Nephron progenitor cell (in vitro differentiated cells): ENCODE data around the gene TUBA3E.
A peak's percentile ranks its signal among the peaks of the same experiment; 100 is the strongest.
"Not testable (repeated sequence)": the region's sequence is repeated elsewhere in the genome, so short reads cannot be mapped to it uniquely, and the experiment has no call there.

Experiments used
- DNase-seq: peaks from one replicate; pipeline ENCODE4 v3.0.0; 2021
- H3K27ac Mint-ChIP-seq: 2 replicates; pipeline ENCODE4 v1.8.0; 2021; ENCODE audit warnings: mild to moderate bottlenecking, moderate library complexity, mixed read lengths
- H3K27me3 Mint-ChIP-seq: 2 replicates; pipeline ENCODE4 v1.8.0; 2021; ENCODE audit warnings: mild to moderate bottlenecking, low read depth, mixed read lengths; ENCODE audit not compliant: poor library complexity
- H3K36me3 Mint-ChIP-seq: 2 replicates; pipeline ENCODE4 v1.8.0; 2021; ENCODE audit warnings: low read depth, mixed read lengths
- H3K4me1 Mint-ChIP-seq: 2 replicates; pipeline ENCODE4 v1.8.0; 2021; ENCODE audit warnings: mixed read lengths
- H3K4me3 Mint-ChIP-seq: 2 replicates; pipeline ENCODE4 v1.8.0; 2021; ENCODE audit warnings: mild to moderate bottlenecking, moderate library complexity, mixed read lengths
- H3K9me3 Mint-ChIP-seq: 2 replicates; pipeline ENCODE4 v1.8.0; 2021; ENCODE audit warnings: mild to moderate bottlenecking, moderate library complexity, mixed read lengths
- TF ChIP-seq, protein P1 (sequence below): fragments of 200-600 bp; sonication (generic); IDR thresholded peaks from 2 replicates; pipeline ENCODE4 v1.5.0; 2021; ENCODE audit warnings: antibody characterized with exemption

Gene TUBA3E

DNA sequence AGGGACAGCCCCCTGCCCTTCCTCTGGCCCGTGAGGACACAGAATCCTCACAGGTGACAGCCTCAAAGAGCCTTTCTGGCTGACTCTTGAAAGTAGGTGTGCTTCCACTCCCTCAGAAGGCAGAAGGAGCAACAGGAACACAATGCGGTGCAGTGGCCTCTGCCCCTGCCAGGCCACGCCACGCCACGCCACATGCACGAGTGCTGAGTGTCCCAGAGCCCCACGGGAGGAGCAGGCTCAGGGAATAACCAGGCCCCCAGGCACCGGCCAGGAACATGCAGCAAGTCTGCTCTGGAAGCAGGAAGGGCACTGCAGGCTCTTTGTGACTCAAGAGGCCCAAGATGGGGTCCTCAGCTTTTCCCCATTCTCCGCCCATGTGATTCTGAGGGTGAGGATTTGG lies 35.3 kb downstream of the TUBA3E start:
- TF ChIP-seq, protein P1, sequence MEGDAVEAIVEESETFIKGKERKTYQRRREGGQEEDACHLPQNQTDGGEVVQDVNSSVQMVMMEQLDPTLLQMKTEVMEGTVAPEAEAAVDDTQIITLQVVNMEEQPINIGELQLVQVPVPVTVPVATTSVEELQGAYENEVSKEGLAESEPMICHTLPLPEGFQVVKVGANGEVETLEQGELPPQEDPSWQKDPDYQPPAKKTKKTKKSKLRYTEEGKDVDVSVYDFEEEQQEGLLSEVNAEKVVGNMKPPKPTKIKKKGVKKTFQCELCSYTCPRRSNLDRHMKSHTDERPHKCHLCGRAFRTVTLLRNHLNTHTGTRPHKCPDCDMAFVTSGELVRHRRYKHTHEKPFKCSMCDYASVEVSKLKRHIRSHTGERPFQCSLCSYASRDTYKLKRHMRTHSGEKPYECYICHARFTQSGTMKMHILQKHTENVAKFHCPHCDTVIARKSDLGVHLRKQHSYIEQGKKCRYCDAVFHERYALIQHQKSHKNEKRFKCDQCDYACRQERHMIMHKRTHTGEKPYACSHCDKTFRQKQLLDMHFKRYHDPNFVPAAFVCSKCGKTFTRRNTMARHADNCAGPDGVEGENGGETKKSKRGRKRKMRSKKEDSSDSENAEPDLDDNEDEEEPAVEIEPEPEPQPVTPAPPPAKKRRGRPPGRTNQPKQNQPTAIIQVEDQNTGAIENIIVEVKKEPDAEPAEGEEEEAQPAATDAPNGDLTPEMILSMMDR, result no peak
- peaks cover 34% of the 10 kb centered on the region for H3K36me3 Mint-ChIP-seq
- DNase-seq, result no peak
- H3K4me1 Mint-ChIP-seq, result peaks cover 13% of the 10 kb centered on the region
- H3K9me3 Mint-ChIP-seq, result no peaks in the 10 kb centered on the region
- no peak overlapping the region for H3K4me3 Mint-ChIP-seq
- no peaks in the 10 kb centered on the region for H3K27me3 Mint-ChIP-seq
- no peak overlapping the region for H3K27ac Mint-ChIP-seq

DNA sequence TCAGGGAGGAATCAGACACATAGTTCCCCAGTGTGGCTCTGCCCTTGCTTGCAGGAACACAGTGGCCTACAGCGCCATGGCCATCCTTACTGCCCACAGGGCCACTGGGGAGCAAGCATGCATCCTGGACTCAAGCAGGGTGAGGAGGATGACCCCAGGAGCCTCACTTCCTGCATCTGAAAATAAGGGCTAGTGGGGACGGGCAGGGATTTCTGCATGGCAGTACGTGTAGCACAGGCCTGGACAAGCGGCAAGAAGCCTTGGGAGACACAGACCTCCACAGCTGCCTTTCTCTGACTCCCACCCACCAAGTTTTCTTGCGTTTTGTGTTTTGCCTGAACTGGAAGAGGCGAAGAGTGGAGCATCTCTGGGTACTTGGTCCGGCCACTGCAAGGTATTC lies 35.8 kb downstream of the TUBA3E start:
- Mint-ChIP-seq H3K36me3 (peaks cover 30% of the 10 kb centered on the region), H3K4me1 (peaks cover 13% of the 10 kb centered on the region)
- H3K9me3 Mint-ChIP-seq, H3K4me3 Mint-ChIP-seq, H3K27ac Mint-ChIP-seq, DNase-seq, H3K27me3 Mint-ChIP-seq: not testable (repeated sequence)

DNA sequence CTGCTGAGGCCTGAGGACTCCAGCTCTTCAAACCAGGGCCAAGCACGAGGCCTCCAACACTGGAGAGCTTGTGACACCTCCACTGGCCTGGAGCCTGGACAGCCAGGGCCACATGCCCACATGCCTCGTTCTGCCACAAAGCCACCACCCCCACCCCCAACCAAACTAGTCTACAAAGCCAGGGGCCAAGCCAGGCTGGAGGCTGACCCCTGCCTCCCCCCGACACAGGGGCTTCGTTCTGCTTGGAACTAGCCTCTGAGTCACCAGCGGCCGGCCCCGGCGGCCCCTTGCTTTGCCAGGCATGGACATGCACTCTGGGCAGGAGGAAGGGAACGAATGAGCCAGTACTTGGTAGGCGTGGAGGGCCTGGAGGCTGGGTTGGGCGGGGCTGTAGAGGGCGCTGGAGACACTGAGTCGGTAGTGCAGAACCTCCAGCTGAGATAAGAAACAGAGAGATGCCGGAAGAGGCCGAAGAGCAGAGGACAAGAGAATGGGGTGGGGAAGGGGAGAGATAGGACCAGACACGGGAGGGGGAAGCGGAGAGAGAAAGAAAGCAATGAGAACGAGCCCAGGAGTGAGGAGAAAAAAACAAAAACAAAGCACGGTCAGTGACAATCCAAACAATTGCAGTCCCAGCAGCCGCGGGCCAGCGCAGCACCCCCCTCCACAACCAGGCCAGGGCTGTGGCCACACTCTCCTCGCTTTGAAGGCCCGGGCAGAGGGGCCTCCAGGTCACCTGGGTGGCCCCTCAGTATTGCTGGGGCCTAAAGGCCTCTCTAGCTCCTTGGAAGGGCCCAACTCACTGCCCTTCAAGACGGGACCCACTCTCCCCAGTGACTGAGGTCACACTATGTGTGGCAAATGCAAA lies 37.2 kb downstream of the TUBA3E start:
- DNase-seq, H3K9me3 Mint-ChIP-seq, H3K27me3 Mint-ChIP-seq: not testable (repeated sequence)
- H3K36me3 Mint-ChIP-seq, result peaks cover 18% of the 10 kb centered on the region
- H3K4me3 Mint-ChIP-seq, result peak overlapping the region; percentile 65
- H3K4me1 Mint-ChIP-seq, result peaks cover 13% of the 10 kb centered on the region
- H3K27ac Mint-ChIP-seq, result peak overlapping the region; percentile 56

DNA sequence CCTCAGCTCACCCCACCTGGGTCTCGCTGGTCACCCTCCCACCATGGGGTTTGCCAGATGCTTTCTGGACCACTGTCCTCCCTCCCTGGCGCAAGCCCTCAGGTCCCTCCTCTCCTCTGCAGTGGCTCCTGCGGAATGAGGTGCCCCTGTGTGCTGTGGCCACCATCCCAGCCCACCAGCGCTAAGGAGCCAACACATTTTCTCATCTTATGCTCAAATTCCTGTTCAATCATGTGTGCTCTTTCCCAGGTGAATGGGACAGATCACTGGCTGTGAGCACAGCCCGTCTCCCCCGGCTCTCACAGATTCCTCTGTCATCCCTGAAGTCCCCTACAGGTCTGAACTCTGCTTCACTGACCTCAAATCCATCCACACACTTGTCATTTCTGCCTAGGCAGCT lies 38.1 kb downstream of the TUBA3E start:
- Mint-ChIP-seq H3K27me3 (no peaks in the 10 kb centered on the region), H3K4me1 (peaks cover 13% of the 10 kb centered on the region), H3K4me3 (no peak overlapping the region), H3K9me3 (no peaks in the 10 kb centered on the region), H3K36me3 (peaks cover 10% of the 10 kb centered on the region), H3K27ac (peak overlapping the region; percentile 17)
- no peak for DNase-seq
- TF ChIP-seq, protein P1, result no peak

DNA sequence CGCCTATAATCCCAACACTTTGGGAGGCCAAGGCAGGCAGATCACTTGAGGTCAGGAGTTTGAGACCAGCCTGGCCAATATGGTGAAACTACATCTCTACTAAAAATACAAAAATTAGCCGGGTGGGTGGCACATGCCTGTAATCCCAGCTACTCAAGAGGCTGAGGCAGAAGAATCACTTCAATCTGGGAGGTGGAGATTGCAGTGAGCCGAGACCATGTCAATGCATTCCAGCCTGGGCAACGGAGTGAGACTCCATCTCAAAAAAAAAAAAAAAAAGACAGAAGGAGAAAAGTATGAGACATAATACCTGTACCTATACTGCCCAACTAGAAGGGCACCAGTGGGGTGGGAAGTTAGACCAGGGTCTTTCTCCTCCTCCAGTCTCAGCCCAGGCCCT lies 38.9 kb downstream of the TUBA3E start:
- not testable (repeated sequence) for H3K4me3 Mint-ChIP-seq, H3K27me3 Mint-ChIP-seq, H3K36me3 Mint-ChIP-seq, DNase-seq, H3K9me3 Mint-ChIP-seq, H3K27ac Mint-ChIP-seq
- H3K4me1 Mint-ChIP-seq, result peaks cover 13% of the 10 kb centered on the region

DNA sequence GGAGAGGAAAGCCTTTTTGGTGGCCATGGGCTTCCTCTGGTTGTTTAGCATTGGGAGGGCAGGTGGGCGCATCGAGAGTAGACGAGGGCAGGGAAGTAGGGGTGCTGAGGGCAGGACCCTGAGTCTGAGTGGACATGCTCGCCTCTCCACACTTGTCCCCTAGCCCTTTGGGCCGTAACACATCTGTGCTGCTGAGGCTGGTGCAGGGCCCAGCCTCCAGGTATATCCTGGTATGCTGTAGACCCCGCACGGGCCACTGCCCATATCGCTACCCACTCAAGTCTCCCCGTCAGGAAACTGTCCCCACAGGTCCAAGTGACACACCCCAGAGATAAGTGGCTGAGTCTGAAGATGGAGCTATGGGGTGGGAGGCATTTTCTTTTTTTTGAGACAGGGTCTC lies 39.6 kb downstream of the TUBA3E start:
- TF ChIP-seq, protein P1, result no peak
- DNase-seq, result no peak
- peaks cover 13% of the 10 kb centered on the region for H3K4me1 Mint-ChIP-seq
- no peaks in the 10 kb centered on the region for H3K9me3 Mint-ChIP-seq
- H3K27ac Mint-ChIP-seq, result no peak overlapping the region
- H3K36me3 Mint-ChIP-seq, result no peaks in the 10 kb centered on the region
- no peaks in the 10 kb centered on the region for H3K27me3 Mint-ChIP-seq
- H3K4me3 Mint-ChIP-seq, result no peak overlapping the region

DNA sequence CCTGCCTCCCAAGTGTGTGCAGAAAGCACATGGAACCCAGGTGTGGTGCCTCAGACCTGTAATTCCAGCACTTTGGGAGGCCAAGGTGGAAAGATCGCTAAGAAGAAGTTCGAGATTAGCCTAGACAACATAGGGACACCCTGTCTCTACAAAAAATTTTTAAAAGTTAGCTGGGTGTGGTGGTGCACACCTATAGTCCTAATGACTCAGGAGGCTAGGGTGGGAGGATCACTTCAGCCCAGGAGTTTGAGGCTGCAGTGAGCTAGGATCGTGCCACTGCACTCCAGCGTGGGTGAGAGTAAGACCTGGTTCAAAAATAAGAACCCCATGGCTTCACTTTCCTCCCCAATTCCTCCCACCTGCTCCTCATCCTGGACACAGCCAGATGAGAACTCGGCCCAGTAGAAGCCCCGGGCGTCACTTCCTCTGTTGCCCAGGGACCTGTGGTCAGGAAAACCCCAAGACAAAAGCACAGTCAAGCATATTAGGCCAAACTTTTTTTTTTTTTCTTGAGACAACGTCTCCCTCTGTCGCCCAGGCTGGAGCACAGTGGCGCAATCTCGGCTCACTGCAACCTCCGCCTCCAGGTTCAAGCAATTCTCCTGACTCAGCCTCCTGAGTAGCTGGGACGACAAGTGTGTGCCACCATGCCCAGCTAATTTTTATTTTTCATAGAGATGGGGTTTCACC lies 40.3 kb downstream of the TUBA3E start:
- peaks cover 13% of the 10 kb centered on the region for H3K4me1 Mint-ChIP-seq
- H3K9me3 Mint-ChIP-seq, DNase-seq, H3K27me3 Mint-ChIP-seq, H3K36me3 Mint-ChIP-seq, H3K27ac Mint-ChIP-seq, H3K4me3 Mint-ChIP-seq: not testable (repeated sequence)

DNA sequence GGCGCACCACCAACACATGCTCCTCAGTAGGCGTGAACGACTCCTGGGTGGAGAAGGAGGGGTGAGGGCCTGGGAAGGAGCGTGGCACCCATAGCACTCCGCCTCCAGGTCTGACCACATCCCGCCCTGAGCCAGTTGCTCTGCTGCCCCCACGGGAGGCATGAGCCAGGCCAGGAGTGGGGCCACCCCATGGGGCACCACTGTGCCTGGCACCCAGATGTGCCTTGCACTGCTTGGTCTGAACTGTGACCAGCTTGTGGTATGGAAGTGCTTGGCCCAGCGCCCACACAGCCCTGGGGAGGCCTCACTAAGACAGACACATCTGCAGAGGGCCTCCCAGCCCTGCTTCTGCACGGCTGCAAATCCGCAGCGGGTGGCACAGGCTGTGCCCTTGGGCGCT lies 40.9 kb downstream of the TUBA3E start:
- H3K36me3 Mint-ChIP-seq, H3K27me3 Mint-ChIP-seq, H3K4me3 Mint-ChIP-seq, H3K9me3 Mint-ChIP-seq, H3K27ac Mint-ChIP-seq, DNase-seq: not testable (repeated sequence)
- H3K4me1 Mint-ChIP-seq, result peaks cover 13% of the 10 kb centered on the region
